Islet precursor cell (in vitro differentiated cells): ENCODE measurements around the gene PDGFB.

Source experiments
- DNase-seq: peaks from one replicate; pipeline ENCODE4 v3.0.0-alpha.2; 2018

PDGFB gene

GRCh38 chr22:39197578-39197977 lies 47.2 kb downstream of the PDGFB start:
- DNase-seq, result no peak

- DNase-seq, result no peak
Observed at GRCh38 chr22:39194098-39194497, 50.7 kb downstream of the PDGFB start.

GRCh38 chr22:39188809-39189208 lies 56.0 kb downstream of the PDGFB start:
- DNase-seq, result no peak

GRCh38 chr22:39185601-39186012 lies 59.2 kb downstream of the PDGFB start:
- DNase-seq, result no peak

- DNase-seq, result no peak
Observed at GRCh38 chr22:39184586-39185577, 59.9 kb downstream of the PDGFB start.

- no peak for DNase-seq
Observed at GRCh38 chr22:39183991-39184585, 60.7 kb downstream of the PDGFB start.

- no peak for DNase-seq
Observed at GRCh38 chr22:39182478-39183030, 62.2 kb downstream of the PDGFB start.

- no peak for DNase-seq
Observed at GRCh38 chr22:39181778-39182177, 63.0 kb downstream of the PDGFB start.

- DNase-seq, result no peak
Observed at GRCh38 chr22:39181356-39181755, 63.4 kb downstream of the PDGFB start.

- no peak for DNase-seq
Observed at GRCh38 chr22:39179841-39180335, 64.9 kb downstream of the PDGFB start.

GRCh38 chr22:39179401-39179827 lies 65.4 kb downstream of the PDGFB start:
- peak; percentile 78 for DNase-seq

GRCh38 chr22:39178206-39179111 lies 66.3 kb downstream of the PDGFB start:
- no peak for DNase-seq

GRCh38 chr22:39177791-39178190 lies 67.0 kb downstream of the PDGFB start:
- DNase-seq, result no peak

GRCh38 chr22:39177456-39177775 lies 67.4 kb downstream of the PDGFB start:
- DNase-seq, result no peak

- peak; percentile 65 for DNase-seq
Observed at GRCh38 chr22:39176714-39177455, 67.9 kb downstream of the PDGFB start.

GRCh38 chr22:39176143-39176713 lies 68.6 kb downstream of the PDGFB start:
- peak; percentile 93 for DNase-seq

- DNase-seq, result peak; percentile 79
Observed at GRCh38 chr22:39175353-39176142, 69.2 kb downstream of the PDGFB start.

GRCh38 chr22:39174498-39175352 lies 70.1 kb downstream of the PDGFB start:
- peak; percentile 100 for DNase-seq

- no peak for DNase-seq
Observed at GRCh38 chr22:39173787-39174497, 70.8 kb downstream of the PDGFB start.
